ENCODE results near the gene BRPF1. TPM values are rescaled to one million over a fixed set of nuclear protein-coding genes. Genes with fewer than 3 reads are reported as not detected.
A peak's percentile ranks its signal among the peaks of the same experiment; 100 is the strongest.

BRPF1 gene
- total and polyA plus RNA-seq, 10 of the 15 experiments (the other 5 are each of a cell fraction or from before 2014, with no cell fraction given), result 1.2 to 25.3 (median 13.6) TPM

GRCh38 chr3:9779075-9779593, 47.6 kb downstream of the BRPF1 start:
- H3K4me1 ChIP-seq (ENCODE audit: control insufficient read depth, insufficient read depth, low read length), result peaks cover 31% of the 10 kb centered on the region
- ChIA-PET POLR2A (interaction anchor here (1.0 kb wide), 1 partner anchor 29 kb away, joined by 4 read pairs; the partner anchor contains the start of gene OGG1), RAD21 (ENCODE audit: unreplicated experiment) (interaction anchor here (1.6 kb wide), 1 partner anchor 13 kb away, joined by 6 read pairs; the partner anchor contains the start of genes ARPC4 and TADA3), SMC1A (ENCODE audit: uncharacterized antibody, unreplicated experiment) (interaction anchor here (1.2 to 1.9 kb wide), 2 partner anchors 17 to 25 kb away, joined by 4 to 5 read pairs; no protein-coding TSS in a partner anchor), CTCF (interaction anchor here (2.1 kb wide), 1 partner anchor 11 kb away, joined by 8 read pairs; no protein-coding TSS in a partner anchor)
- in situ Hi-C loops (cut with MboI), result no loop called here
- H2AFZ ChIP-seq (ENCODE audit: control insufficient read depth, low read depth, low read length), result no peak overlapping the region
- no peak overlapping the region for H3K4me2 ChIP-seq (ENCODE audit: control insufficient read depth, insufficient read depth)
- intact Hi-C loops (cut with micrococcal nuclease; ENCODE audit: unreplicated experiment), result no loop called here
- peaks cover 2 to 7% of the 10 kb centered on the region in 2 experiments; a peak in 2 of 4 replicates for H3K36me3 ChIP-seq (ENCODE audit: control insufficient read depth in 2 of 2, insufficient read depth in 2 of 2, low read length in 1 of 2)
- H3K9ac ChIP-seq (ENCODE audit: control insufficient read depth, insufficient read depth, low read length), result no peak overlapping the region
- H4K20me1 ChIP-seq (ENCODE audit: control insufficient read depth, insufficient read depth), result no peaks in the 10 kb centered on the region
- no peak overlapping the region for H3K4me3 ChIP-seq
- no TSS peak for BruUV-seq (replicated peaks)
- TF ChIP-seq SPI1 (IDR thresholded peaks at IDR 0.05; ENCODE audit: borderline replicate concordance, insufficient read depth, low read depth, low read length), result peak; percentile 23; the same call in 1 of the 2 replicates
- no peak for TF ChIP-seq SMAD5 (IDR thresholded peaks at IDR 0.05; ENCODE audit: low read depth)
- 47% methylated on average over 6 of the region's 6 CpGs for WGBS (ENCODE audit: insufficient coverage, insufficient replicate concordance, low lambda C conversion rate, missing lambda C conversion rate)
- FAIRE-seq (no peak), ATAC-seq (no peak), DNase-seq (ENCODE audit: low read depth, low spot score) (no peak)
- H3K27me3 ChIP-seq (replicated peaks in 1 of 2; ENCODE audit: control insufficient read depth in 2 of 2, insufficient read depth in 2 of 2, low read length in 1 of 2), result no peaks in the 10 kb centered on the region
- no peaks in the 10 kb centered on the region for H3K79me2 ChIP-seq (ENCODE audit: control insufficient read depth, insufficient read depth, low read length)
- no peaks in the 10 kb centered on the region for H3K9me3 ChIP-seq (replicated peaks; ENCODE audit: control insufficient read depth, insufficient read depth, low read length)
- no peak overlapping the region for H3K27ac ChIP-seq (ENCODE audit: control insufficient read depth, insufficient read depth)

DNA sequence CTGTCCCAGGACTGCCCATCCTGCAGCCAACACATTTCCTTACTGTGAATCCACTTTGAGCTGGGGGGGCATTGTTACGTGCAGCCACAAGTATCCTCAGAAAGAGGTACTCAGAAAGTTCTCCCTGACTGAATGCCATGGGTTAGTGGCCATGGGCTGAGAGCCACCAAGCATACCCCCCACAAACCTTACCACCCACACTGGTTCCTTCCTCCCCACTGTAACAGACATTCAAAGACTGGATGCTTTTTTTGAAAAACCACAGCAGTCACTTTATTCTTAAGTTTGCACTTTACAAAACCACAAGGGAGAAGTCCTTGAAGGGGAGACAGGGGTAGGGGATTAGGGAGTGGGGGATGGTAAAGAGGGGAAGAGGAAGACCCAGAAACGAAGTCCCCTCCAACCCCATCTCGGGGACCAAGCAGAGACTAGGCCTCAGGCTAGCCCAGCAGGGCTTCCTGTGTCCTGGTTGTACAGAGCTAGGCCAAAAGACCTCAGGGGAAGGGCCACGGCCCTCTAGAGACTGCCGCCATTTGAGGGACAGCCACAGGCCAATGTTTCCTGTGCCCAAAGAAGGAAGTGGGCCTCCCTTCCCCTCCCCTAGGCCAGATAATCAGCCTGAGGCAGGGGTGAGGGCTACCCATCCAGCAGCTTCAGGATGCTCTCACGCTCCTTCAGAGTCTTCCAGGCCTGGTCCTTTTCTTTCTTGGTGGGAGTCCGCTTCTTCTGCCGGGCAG, 48.4 kb downstream of the BRPF1 start:
- H3K4me2 ChIP-seq (ENCODE audit: control insufficient read depth, insufficient read depth), result peak overlapping the region; percentile 54
- SMC1A ChIA-PET (ENCODE audit: uncharacterized antibody, unreplicated experiment), result interaction anchor here (1.9 kb wide), 2 partner anchors 11 to 16 kb away, joined by 5 to 8 read pairs; no protein-coding TSS in a partner anchor
- TF ChIP-seq POLR2AphosphoS5 (IDR thresholded peaks at IDR 0.05; ENCODE audit: low read length), result peak; percentile 6; the same call in 1 of the 2 replicates
- peak; percentile 84 for TF ChIP-seq NFIC (IDR thresholded peaks at IDR 0.05; ENCODE audit: low read depth, low read length)
- no peak for TF ChIP-seq PAX8 (IDR thresholded peaks at IDR 0.05)
- peak; percentile 44 to 46; a peak in 2 of 4 replicates for TF ChIP-seq IKZF2 (IDR thresholded peaks at IDR 0.05)
- TF ChIP-seq, protein P1, sequence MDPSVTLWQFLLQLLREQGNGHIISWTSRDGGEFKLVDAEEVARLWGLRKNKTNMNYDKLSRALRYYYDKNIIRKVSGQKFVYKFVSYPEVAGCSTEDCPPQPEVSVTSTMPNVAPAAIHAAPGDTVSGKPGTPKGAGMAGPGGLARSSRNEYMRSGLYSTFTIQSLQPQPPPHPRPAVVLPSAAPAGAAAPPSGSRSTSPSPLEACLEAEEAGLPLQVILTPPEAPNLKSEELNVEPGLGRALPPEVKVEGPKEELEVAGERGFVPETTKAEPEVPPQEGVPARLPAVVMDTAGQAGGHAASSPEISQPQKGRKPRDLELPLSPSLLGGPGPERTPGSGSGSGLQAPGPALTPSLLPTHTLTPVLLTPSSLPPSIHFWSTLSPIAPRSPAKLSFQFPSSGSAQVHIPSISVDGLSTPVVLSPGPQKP (IDR thresholded peaks at IDR 0.05; ENCODE audit: low read depth, low read length), result no peak
- peak; percentile 69 for TF ChIP-seq MEF2B (IDR thresholded peaks at IDR 0.05; ENCODE audit: partially characterized antibody, poor library complexity, severe bottlenecking)
- TF ChIP-seq EP300 (IDR thresholded peaks at IDR 0.05; ENCODE audit: borderline replicate concordance in 1 of 2, control insufficient read depth in 1 of 2, low read depth in 2 of 2, low read length in 2 of 2), result peak in 1 of 2 experiments; percentile 45; a peak in 1 of 4 replicates
- TF ChIP-seq, protein P2, sequence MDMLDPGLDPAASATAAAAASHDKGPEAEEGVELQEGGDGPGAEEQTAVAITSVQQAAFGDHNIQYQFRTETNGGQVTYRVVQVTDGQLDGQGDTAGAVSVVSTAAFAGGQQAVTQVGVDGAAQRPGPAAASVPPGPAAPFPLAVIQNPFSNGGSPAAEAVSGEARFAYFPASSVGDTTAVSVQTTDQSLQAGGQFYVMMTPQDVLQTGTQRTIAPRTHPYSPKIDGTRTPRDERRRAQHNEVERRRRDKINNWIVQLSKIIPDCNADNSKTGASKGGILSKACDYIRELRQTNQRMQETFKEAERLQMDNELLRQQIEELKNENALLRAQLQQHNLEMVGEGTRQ (IDR thresholded peaks at IDR 0.05; ENCODE audit: borderline replicate concordance, low read depth, low read length), result no peak
- TF ChIP-seq BHLHE40 (IDR thresholded peaks at IDR 0.05; ENCODE audit: borderline replicate concordance in 1 of 2, low read depth in 2 of 2, low read length in 1 of 2), result peak in 1 of 2 experiments; percentile 16; a peak in 1 of 4 replicates
- no peak for TF ChIP-seq MYB (IDR thresholded peaks at IDR 0.05; ENCODE audit: borderline replicate concordance, low read depth, low read length)

More for the DNA sequence above, 48.4 kb downstream of the BRPF1 start:
- ChIA-PET RAD21 (ENCODE audit: unreplicated experiment) (interaction anchor here (0.7 to 3.0 kb wide), 4 partner anchors 13 to 30 kb away, joined by 3 to 11 read pairs (median 6); partner anchors contain the start of genes ARPC4, OGG1 and TADA3), CTCF (interaction anchor here (1.1 to 4.0 kb wide), 5 partner anchors 10 to 153 kb away, joined by 3 to 15 read pairs (median 6); partner anchors contain the start of gene CRELD1), POLR2A (interaction anchor here (1.2 kb wide), 1 partner anchor 11 kb away, joined by 5 read pairs; no protein-coding TSS in a partner anchor)
- Histone ChIP-seq H3K9ac (ENCODE audit: control insufficient read depth, insufficient read depth, low read length) (peak overlapping the region; percentile 13; the same call in 1 of the 2 replicates), H3K9me3 (replicated peaks; ENCODE audit: control insufficient read depth, insufficient read depth, low read length) (no peaks in the 10 kb centered on the region), H3K27ac (ENCODE audit: control insufficient read depth, insufficient read depth) (peak overlapping the region; percentile 50), H3K27me3 (replicated peaks in 1 of 2; ENCODE audit: control insufficient read depth in 2 of 2, insufficient read depth in 2 of 2, low read length in 1 of 2) (no peaks in the 10 kb centered on the region), H3K4me3 (no peak overlapping the region), H4K20me1 (ENCODE audit: control insufficient read depth, insufficient read depth) (no peaks in the 10 kb centered on the region), H3K36me3 (ENCODE audit: control insufficient read depth in 2 of 2, insufficient read depth in 2 of 2, low read length in 1 of 2) (peaks cover 2 to 7% of the 10 kb centered on the region in 2 experiments; a peak in 2 of 4 replicates), H3K4me1 (ENCODE audit: control insufficient read depth, insufficient read depth, low read length) (peaks cover 31% of the 10 kb centered on the region), H3K79me2 (ENCODE audit: control insufficient read depth, insufficient read depth, low read length) (no peaks in the 10 kb centered on the region), H2AFZ (ENCODE audit: control insufficient read depth, low read depth, low read length) (peak overlapping the region; percentile 80)
- in situ Hi-C loops (cut with MboI) (no loop called here), intact Hi-C loops (cut with micrococcal nuclease; ENCODE audit: unreplicated experiment) (no loop called here)
- DNase-seq (ENCODE audit: low read depth, low spot score) (peak; percentile 59), ATAC-seq (peak; percentile 82), FAIRE-seq (no peak)
- TSS peak; percentile 60 for BruUV-seq (replicated peaks)
- 20% methylated on average over 8 of the region's 8 CpGs for WGBS (ENCODE audit: insufficient coverage, insufficient replicate concordance, low lambda C conversion rate, missing lambda C conversion rate)

Measured in GM12878 (cell line).